Kidney epithelial cell (primary cell): ENCODE measurements around the gene NPEPL1. TPM values are rescaled to one million over a fixed set of nuclear protein-coding genes. Genes with fewer than 3 reads are reported as not detected.
"Not testable (repeated sequence)": the region's sequence is repeated elsewhere in the genome, so short reads cannot be mapped to it uniquely, and the experiment has no call there.

ENCODE experiments used
- DNase-seq: peaks from one replicate; pipeline ENCODE4 v3.0.0-alpha.2; 2010; ENCODE audit warnings: low read depth
- H3K27me3 ChIP-seq: 2 replicates; pipeline ENCODE4 v1.6.0; 2011; ENCODE audit warnings: low read length; ENCODE audit not compliant: control insufficient read depth, insufficient read depth
- H3K36me3 ChIP-seq: 2 replicates; pipeline ENCODE4 v1.5.1; 2011; ENCODE audit warnings: low read length; ENCODE audit not compliant: control insufficient read depth, insufficient read depth
- H3K4me3 ChIP-seq: 2 replicates; pipeline ENCODE4 v1.5.1; 2011; ENCODE audit warnings: low read depth, mild to moderate bottlenecking, control low read depth, low read length
- CTCF ChIP-seq: IDR thresholded peaks from 2 replicates; pipeline ENCODE4 v1.5.1; 2011; ENCODE audit warnings: mild to moderate bottlenecking, moderate library complexity, low read length, control low read depth, inconsistent platforms; ENCODE audit not compliant: insufficient read depth, poor library complexity, severe bottlenecking
- total RNA-seq: library from RNA; depleted of rRNA; stranded (reverse); fragments of >200 nt; gene quantifications from 2 replicates; pipeline ENCODE4 v1.2.3, GENCODE V29; 2015

Gene NPEPL1
- 29.7 and 30.1 TPM in 2 replicates for total RNA-seq

GRCh38 chr20:58692579-58693225 lies at the start of gene NPEPL1:
Gene NPEPL1, plus strand, starts transcription at chr20:58692800. Its CDS starts 101 bp downstream, at chr20:58692901.
- no peak for TF ChIP-seq CTCF
- Histone ChIP-seq H3K27me3 (no peaks in the 10 kb centered on the region), H3K4me3 (peak within 1 kb of the TSS; percentile 47), H3K36me3 (peaks cover 2% of the 10 kb centered on the region)
- DNase-seq = peak; percentile 31

GRCh38 chr20:58642896-58643295 lies 49.7 kb upstream of the NPEPL1 start:
- not testable (repeated sequence) for DNase-seq

GRCh38 chr20:58645412-58645968 lies 47.1 kb upstream of the NPEPL1 start:
- DNase-seq = no peak
- H3K27me3 ChIP-seq = no peaks in the 10 kb centered on the region
- H3K36me3 ChIP-seq = no peaks in the 10 kb centered on the region
- no peak overlapping the region for H3K4me3 ChIP-seq
- no peak for TF ChIP-seq CTCF

More at GRCh38 chr20:58642896-58643295, 49.7 kb upstream of the NPEPL1 start:
- H3K27me3 ChIP-seq, H3K36me3 ChIP-seq, H3K4me3 ChIP-seq: not testable (repeated sequence)

GRCh38 chr20:58646257-58646656 lies 46.3 kb upstream of the NPEPL1 start:
- Histone ChIP-seq H3K36me3 (no peaks in the 10 kb centered on the region), H3K27me3 (no peaks in the 10 kb centered on the region), H3K4me3 (no peak overlapping the region)
- no peak for TF ChIP-seq CTCF
- DNase-seq = no peak

GRCh38 chr20:58646703-58647102 lies 45.9 kb upstream of the NPEPL1 start:
- Histone ChIP-seq H3K4me3 (no peak overlapping the region), H3K27me3 (no peaks in the 10 kb centered on the region), H3K36me3 (no peaks in the 10 kb centered on the region)
- TF ChIP-seq CTCF = no peak
- DNase-seq = no peak

GRCh38 chr20:58647162-58647795 lies 45.3 kb upstream of the NPEPL1 start:
- no peak for DNase-seq

More at GRCh38 chr20:58647162-58647795, 45.3 kb upstream of the NPEPL1 start:
- Histone ChIP-seq H3K27me3 (no peaks in the 10 kb centered on the region), H3K4me3 (no peak overlapping the region), H3K36me3 (no peaks in the 10 kb centered on the region)
- no peak for TF ChIP-seq CTCF
